ENCODE data around the gene ZBTB9.

Gene ZBTB9

DNA sequence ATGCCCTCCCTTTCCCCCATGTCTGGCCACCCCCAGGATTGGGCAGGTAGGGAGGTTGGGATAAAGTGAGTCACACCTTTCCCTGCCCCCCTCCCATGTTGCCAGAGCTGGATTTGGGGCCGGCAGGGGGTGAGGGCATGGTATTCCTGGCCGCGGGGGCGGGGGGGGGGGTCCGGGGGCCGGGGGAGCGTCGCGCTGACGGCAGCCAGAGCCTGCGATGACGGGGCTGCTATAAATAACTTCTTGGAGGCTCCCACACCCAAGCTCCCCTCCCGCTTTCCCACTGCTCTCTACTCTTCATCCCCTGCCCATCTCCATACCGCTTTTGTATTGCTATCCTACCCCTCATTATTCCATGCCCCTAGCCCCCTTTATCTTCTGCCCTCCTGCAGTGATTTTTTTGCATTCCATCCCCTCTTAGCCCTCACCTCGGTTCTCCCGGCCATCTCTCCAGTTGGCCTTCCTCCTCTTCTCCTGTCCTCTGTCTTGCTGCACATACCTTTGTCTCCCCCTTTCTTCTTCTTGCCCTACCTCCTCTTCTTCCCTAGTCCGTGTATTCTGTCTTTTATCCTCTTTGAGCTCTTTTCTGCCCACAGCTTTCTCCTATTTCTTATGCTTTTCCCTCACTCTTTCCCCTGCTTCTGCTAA, 20.7 kb upstream of the ZBTB9 start:
- DNase-seq, result peak; percentile 54

DNA sequence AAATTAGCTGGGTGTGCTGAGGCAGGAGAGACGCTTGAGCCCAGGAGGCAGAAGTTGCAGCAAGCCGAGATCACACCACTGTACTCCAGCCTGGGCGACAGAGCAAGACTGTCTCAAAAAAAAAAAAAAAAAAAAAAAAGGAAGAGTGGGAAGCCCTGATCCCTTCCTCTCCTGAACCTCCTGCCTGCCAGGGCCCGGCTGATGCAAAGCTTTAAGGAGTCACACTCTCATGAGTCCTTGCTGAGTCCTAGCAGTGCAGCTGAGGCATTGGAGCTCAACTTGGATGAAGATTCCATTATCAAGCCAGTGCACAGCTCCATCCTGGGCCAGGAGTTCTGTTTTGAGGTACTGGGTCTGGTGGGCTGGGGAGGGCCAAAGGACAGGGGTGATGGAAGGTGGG, 19.4 kb upstream of the ZBTB9 start:
- DNase-seq, result no peak

DNA sequence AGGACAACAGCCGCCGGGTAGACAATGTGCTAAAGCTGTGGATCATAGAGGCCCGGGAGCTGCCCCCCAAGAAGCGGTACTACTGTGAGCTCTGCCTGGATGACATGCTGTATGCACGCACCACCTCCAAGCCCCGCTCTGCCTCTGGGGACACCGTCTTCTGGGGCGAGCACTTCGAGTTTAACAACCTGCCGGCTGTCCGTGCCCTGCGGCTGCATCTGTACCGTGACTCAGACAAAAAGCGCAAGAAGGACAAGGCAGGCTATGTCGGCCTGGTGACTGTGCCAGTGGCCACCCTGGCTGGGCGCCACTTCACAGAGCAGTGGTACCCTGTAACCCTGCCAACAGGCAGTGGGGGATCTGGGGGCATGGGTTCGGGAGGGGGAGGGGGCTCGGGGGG, 16.7 kb upstream of the ZBTB9 start:
- no peak for DNase-seq

DNA sequence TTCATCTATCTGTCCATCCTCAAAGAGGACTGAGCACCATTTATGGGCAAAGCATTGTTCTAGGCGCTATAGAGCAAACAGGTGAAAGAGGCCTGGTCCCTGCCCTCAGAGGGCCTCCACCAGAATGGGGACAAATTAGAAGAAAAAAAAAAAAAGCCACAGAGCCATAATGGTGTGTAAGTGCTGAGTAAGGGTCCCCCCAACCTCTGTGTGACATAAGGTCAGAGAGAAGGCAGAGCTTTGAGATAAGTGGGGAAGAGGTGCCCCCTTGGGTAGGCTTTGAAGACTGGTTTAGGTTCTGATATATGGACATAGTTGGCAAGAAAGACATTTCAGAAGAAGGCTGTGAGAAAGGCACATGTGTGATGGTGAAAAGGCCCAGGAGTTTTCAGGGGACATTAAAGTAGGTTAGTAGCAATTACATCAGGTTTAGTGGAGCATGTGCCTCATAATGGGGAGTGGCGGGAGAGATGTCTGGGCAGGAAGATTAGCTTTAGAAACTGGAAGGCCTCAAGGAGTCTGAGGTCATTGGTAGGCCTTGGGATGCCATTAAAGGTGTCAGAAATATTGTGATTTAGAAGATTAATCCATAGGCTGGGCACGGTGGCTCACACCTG, 15.3 kb upstream of the ZBTB9 start:
- DNase-seq, result no peak

DNA sequence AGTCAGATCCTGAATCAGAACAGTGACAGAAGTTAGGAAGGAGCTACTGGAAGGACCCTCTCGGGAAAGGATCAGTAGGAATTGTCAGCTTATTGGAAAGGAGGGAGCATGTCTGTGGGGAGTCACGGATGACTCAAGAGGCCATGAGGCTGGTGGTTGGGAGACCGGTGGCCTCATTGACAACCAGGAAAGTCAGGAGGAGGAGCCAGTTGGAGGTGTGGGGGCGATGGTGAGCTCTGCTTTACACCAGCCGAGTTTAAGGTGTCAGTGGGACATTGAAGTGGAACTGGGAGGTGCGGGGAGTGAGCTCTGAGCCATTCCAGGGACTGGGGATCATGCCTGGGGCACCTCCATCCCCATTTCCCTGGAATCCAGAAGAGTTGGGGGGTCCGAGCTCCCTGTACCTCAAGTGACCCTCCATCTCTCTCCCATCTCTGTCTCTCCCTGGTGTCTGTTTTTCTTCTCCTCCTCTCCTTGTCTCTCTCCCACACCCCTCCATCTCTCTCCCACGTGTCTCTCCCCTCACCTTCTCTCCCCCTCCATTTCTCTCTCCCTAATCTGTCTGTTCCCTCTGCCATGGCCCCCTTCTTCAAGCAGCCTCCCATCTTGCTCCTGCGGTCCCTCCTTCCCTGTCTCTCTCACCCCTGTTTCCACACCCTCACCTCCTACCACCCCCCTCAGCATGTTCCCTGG, 14.3 kb upstream of the ZBTB9 start:
- DNase-seq, result no peak

DNA sequence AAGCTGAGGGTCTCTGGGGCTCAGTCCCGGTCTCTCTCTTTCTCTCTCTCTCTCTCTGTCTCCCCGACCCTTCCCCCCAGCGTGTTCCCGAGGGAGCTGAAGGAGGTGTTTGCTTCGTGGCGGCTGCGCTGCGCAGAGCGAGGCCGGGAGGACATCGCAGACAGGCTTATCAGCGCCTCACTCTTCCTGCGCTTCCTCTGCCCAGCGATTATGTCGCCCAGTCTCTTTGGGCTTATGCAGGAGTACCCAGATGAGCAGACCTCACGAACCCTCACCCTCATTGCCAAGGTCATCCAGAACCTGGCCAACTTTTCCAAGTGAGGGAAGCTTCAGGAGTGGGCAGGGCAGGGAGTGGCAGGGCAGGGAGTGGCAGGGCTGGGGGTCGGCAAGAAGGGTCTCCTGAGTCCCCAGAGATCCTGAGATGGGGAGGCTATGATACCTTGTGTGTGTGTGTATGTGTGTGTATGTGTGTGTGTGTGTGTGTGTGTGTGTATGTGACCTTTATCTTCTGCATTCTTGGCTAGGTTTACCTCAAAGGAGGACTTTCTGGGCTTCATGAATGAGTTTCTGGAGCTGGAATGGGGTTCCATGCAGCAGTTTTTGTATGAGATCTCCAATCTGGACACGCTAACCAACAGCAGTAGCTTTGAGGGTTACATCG, 13.6 kb upstream of the ZBTB9 start:
- no peak for DNase-seq

DNA sequence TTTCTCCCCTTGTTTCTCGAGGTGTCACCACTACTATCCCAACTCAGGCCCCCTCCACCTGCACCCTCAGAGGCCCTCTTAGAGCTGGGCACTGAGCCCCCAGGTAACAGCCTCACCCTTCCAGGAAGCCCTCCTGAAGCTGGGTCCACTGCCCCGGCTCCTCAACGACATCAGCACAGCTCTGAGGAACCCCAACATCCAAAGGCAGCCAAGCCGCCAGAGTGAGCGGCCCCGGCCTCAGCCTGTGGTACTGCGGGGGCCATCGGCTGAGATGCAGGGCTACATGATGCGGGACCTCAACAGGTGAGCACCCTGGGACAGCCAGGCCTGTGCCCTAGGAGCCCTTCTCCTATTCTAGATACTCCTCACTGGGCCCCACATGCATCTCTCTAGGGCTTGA, 12.9 kb upstream of the ZBTB9 start:
- no peak for DNase-seq

DNA sequence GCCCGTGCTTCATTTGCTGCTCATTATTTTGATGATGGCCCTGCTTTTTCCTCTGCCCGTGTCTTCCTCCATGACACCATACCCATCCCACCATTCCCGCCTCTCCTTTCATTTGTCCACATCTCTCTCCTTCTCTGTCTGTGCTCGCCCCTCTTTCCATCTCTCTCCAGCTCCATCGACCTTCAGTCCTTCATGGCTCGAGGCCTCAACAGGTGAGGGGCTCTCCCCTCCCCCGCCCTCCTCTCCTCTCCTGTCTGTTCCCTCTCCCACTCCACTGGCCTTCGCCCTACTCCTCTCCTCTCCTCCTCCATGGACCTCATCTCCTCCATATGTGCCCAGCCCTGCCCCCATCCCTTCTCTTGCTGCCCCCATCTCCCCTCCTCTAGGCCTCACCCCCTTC, 12.1 kb upstream of the ZBTB9 start:
- no peak for DNase-seq

DNA sequence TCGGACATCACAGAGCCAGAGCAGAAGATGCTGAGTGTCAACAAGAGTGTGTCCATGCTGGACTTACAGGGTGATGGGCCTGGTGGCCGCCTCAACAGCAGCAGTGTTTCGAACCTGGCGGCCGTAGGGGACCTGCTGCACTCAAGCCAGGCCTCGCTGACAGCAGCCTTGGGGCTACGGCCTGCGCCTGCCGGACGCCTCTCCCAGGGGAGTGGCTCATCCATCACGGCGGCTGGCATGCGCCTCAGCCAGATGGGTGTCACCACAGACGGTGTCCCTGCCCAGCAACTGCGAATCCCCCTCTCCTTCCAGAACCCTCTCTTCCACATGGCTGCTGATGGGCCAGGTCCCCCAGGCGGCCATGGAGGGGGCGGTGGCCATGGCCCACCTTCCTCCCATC, 11.4 kb upstream of the ZBTB9 start:
- no peak for DNase-seq

DNA sequence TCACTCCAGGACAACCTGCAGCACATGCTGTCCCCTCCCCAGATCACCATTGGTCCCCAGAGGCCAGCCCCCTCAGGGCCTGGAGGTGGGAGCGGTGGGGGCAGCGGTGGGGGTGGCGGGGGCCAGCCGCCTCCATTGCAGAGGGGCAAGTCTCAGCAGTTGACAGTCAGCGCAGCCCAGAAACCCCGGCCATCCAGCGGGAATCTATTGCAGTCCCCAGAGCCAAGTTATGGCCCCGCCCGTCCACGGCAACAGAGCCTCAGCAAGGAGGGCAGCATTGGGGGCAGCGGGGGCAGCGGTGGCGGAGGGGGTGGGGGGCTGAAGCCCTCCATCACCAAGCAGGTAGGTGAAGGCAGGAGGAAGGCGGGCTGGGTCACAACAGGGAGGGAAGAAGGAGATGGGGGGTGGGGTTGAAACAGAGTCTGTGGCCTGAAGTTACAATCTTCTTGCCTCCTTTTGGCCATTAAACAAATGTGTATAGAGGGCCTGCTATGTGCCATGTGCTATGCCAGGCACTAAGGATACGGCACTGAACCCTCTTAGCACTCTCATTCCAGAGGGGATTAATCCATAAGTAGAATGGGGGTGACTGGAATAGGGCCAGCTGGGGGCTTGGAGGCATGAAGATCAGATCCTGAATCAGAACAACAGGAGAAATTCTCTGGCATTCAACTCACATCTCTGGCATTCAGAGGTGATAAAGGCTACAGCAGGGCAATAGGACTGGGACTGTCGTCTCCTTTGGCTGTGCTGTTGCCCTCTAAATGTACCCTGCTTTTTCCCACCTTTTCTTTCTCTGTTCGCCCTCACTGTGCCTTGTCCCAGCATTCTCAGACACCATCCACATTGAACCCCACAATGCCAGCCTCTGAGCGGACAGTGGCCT, 10.5 kb upstream of the ZBTB9 start:
- DNase-seq, result no peak

DNA sequence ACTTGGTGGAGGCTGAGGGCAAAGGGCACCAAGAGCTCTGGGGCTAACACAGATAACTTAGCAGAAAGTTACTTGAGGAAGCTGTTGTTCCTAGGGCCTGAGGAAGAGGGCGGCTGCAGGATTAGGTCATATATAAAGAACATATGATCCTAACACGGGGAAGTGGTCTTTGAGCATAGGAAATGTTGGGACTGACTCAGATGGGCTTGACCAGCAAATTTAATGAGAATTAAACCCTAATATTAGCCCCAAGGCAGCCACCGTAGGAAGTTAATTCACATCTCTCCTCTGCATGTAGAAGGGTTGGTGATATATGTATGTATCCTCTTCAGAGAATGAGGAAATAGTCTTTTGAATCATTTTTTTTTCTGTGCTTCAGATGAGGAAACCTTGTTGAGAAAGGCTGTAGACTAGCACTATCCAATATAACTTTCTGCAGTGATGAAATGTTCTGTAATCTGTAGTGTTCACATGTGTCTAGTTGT, 9.2 kb upstream of the ZBTB9 start:
- DNase-seq, result no peak

DNA sequence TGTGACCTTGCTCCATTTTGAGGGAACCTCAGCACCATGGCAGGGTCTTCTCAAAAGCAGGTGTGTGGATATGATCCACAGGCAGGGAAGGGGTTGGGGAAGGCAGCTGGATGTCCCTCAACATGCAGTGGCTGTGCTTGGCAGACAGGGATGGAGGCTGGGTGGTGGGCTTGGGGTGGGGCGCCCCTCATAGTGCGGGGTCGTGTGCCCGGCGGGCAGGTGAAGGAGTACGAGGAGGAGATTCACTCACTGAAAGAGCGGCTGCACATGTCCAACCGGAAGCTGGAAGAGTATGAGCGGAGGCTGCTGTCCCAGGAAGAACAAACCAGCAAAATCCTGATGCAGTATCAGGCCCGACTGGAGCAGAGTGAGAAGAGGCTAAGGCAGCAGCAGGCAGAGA, 8.0 kb upstream of the ZBTB9 start:
- DNase-seq, result no peak

DNA sequence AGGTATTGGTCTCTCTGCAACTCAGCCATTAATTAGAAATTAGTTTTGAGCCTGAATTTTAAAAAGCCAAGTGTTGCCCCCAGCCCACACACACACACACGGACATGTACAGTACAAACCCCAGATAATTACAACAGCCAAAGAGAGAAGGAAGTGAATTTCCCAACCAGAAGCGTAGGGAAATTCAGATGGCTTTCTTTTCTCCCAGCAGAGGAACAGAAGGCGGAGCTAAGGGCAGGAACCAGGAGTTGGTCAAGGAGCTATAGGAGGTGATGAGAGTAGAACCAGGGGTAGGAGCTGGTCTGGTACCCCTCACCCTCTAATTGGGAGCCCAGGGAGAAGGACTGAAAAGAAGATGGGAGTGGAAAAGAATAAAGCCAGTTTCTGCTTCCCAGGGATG, 3.9 kb upstream of the ZBTB9 start:
- DNase-seq, result no peak

DNA sequence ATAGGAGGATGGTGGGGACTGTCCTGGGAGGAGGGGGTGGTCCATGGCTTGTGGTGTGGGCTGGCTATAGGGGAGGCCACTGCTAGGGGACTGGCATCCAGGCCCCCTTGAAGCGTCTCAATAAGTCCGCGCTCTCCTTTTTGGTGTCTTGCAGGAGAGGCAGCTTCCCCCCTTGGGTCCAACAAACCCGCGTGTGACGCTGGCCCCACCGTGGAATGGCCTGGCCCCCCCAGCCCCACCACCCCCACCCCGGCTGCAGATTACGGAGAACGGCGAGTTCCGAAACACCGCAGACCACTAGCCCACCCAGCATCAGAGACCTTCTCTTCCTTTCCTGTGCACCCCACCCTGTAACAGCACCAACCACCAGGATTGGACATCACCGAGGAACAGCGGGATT, 2.8 kb upstream of the ZBTB9 start:
- no peak for DNase-seq

DNA sequence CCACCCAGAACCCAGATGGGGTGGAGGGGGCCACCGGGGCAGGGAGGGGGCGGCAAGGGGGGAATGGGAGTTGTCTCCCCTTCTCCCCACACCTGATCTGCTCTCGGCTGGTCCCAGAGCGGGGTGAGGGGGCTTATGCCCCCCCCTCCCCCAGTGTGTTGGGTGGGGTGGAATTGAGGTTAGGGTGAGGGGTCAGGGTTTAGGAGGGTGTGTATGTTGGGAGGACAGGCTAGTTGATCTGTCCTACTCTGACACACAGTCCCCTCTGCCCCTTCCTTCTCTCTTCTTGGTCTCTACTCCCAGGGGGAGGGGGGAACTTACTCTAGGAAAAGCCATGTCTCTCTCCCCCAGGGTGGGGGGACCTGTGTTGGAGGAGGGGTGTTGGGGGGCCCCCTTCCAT, 1.9 kb upstream of the ZBTB9 start:
- no peak for DNase-seq

DNA sequence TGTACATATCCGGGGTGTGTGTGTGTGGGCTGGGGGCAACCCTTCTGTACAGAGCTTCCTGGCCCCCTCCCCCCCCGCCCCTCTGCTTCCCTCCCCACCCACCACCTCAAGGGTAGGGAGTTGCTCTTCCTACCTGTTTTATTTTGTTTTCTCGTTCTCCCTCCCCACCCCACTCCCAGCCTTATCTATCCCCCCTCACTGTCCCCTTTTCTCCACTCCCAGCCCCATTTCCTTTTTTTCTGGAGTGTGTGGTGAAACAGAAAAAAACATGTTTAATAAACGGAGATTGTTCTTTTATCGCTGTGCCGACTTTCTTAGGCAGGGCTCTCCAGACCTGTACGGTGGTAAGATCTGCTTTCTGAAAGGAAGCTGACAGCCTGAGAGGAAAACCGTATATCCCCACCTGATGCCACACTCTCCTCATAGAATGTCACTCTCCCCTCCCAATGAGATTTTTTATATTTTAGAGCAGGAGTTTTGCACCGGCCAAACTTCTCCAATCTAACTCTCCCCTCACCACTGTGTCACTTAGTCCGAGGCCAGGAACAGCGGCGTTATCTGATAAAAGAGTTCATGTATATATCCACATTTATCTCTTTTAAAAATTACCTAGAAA, 875 bp upstream of the ZBTB9 start:
- no peak for DNase-seq

DNA sequence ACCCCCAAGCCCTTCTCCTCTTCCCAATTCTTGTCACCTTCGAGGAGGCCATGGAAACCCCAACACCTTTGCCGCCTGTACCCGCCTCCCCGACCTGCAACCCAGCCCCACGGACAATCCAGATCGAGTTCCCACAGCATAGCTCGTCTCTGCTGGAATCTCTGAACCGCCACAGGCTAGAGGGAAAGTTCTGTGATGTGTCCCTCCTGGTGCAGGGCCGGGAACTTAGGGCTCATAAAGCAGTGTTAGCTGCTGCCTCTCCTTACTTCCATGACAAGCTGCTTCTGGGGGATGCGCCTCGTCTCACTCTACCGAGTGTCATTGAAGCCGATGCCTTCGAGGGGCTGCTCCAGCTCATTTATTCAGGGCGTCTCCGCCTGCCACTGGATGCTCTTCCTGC, 675 bp downstream of the ZBTB9 start:
- DNase-seq, result no peak

DNA sequence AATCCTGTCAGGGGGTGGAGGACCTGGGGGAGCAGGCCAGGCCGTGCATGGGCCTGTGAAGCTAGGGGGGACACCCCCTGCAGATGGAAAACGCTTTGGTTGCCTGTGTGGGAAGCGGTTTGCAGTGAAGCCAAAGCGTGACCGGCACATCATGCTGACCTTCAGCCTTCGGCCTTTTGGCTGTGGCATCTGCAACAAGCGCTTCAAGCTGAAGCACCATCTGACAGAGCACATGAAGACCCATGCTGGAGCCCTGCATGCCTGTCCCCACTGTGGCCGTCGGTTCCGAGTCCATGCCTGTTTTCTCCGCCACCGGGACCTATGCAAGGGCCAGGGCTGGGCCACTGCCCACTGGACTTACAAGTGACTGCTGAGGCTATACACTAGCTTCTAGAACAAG, 1.8 kb downstream of the ZBTB9 start:
- DNase-seq, result no peak

DNA sequence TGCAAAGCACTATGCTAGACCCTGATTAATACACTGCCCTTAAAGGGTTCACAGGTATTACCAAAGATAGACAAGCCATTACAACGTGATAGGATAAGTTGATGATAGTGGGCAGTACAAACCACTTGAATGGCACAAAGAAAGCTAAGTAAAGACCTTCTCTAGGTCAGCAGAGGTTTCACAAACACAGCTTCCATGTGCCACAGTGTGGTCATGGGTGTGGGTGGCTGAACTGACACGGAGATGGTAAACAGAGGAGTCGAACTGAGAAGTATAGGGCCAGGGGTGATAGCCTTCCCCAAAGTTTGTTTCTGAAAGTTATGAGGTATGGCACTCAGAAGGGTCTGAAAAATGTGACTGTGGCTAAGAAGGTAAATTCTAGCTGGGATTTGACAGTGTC, 4.3 kb downstream of the ZBTB9 start:
- no peak for DNase-seq

DNA sequence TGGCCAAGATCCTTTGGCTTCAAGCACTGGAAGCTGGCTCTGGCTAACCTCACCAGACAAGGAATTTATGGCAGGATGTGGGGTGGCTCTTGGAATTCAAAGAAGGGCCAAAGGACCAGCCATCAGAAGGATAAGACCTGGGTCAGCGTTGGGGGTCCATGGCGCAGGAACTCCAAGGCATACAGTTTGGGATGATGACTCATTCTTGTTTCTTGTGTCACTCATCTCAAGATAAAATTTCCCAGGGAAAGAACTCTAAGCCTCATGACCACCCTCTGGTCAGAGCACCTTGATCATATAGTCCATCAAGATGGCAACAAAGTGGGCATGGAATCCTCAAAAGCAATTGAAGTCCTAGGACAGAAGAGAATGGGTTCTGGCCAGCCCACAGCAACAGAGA, 4.8 kb downstream of the ZBTB9 start:
- no peak for DNase-seq

DNA sequence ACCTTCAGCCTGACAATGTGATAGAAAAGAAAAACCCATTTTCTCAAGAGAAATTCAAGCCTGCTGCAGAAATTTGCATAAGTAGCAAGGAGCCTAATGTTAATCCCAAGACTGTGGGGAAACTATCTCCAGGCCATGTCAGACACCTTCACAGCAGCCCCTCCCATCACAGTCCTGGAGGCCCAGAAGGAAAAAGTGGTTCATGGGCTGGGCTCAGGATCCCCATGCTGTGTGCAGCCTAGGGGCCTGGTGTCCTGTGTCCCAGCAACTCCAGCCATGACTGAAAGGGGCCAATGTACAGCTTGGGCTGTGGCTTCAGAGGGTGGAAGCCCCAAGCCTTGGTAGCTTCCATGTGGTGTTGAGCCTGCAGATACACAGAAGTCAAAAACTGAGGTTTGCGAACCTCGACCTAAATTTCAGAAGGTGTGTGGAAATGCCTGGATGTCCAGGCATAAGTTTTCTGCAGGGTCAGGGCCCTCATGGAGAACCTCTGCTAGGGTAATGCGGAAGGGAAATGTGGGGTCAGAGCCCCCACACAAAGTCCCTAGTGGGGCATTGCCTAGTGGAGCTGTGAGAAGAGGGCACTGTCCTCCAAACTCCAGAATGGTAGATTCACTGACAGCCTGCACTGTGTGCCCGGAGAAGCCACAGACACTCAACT, 11.8 kb downstream of the ZBTB9 start:
- no peak for DNase-seq

DNA sequence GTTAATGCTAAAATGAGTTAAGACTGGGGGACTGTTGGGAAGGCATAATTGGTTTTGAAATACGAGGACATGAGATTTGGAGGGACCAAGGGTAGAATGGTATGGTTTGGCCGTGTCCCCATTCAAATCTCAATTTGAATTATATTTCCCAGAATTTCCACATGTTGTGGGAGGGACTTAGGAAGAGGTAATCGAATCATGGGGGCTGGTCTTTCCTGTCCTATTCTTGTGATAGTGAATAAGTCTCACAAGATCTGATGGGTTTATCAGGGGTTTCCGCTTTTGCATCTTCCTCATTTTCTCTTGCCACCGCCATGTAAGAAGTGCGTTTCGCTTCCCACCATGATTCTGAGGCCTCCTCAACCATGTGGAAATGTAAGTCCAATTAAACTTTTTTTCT, 12.7 kb downstream of the ZBTB9 start:
- DNase-seq, result no peak

Data from fibroblast of skin of right biceps (primary cell).